HepG2 (cell line): ENCODE measurements around the gene ZNF367. TPM values are rescaled to one million over a fixed set of nuclear protein-coding genes. Genes with fewer than 3 reads are reported as not detected.
A peak's percentile ranks its signal among the peaks of the same experiment; 100 is the strongest.

Experiments used
- AGO2 ChIP-seq: fragments of 200-400 bp; formaldehyde crosslinking; optimal IDR thresholded peaks from 2 replicates; pipeline ENCODE3; 2017; ENCODE audit warnings: mild to moderate bottlenecking, low read depth, low read length, moderate library complexity
- ARNTL ChIP-seq: sonication (generic); formaldehyde crosslinking; IDR thresholded peaks from 2 replicates; pipeline ENCODE4 v1.4.0; 2020; ENCODE audit warnings: mild to moderate bottlenecking, missing genetic modification reagents
- CSRNP1 ChIP-seq: sonication (generic); formaldehyde crosslinking; IDR thresholded peaks from 2 replicates; pipeline ENCODE4 v1.8.1; 2023; ENCODE audit warnings: mild to moderate bottlenecking, missing genetic modification reagents
- DDIT3 ChIP-seq: sonication (generic); formaldehyde crosslinking; IDR thresholded peaks from 2 replicates; pipeline ENCODE4 v1.4.0; 2020; ENCODE audit warnings: mild to moderate bottlenecking, missing genetic modification reagents
- ERF ChIP-seq: IDR thresholded peaks from 2 replicates; pipeline ENCODE4 v1.6.1; 2018; ENCODE audit warnings: missing biosample characterization, missing genetic modification reagents
- GATAD2A ChIP-seq: IDR thresholded peaks from 2 replicates; pipeline ENCODE4 v1.6.1; 2016
- HOXD1 ChIP-seq: sonication (generic); formaldehyde crosslinking; IDR thresholded peaks from 2 replicates; pipeline ENCODE4 v1.5.0; 2020; ENCODE audit warnings: missing genetic modification reagents
- IKZF5 ChIP-seq: IDR thresholded peaks from 2 replicates; pipeline ENCODE4 v1.6.1; 2018; ENCODE audit warnings: missing genetic modification reagents, mild to moderate bottlenecking, missing compliant biosample characterization
- KDM4B ChIP-seq: sonication (generic); formaldehyde crosslinking; IDR thresholded peaks from 2 replicates; pipeline ENCODE4 v1.4.0; 2020; ENCODE audit warnings: missing genetic modification reagents
- KDM5A ChIP-seq: fragments of 200-600 bp; sonication (generic); IDR thresholded peaks from 2 replicates; pipeline ENCODE4 v1.7.0; 2018; ENCODE audit warnings: antibody characterized with exemption, mild to moderate bottlenecking, low read length, borderline replicate concordance
- KDM5B ChIP-seq: sonication (generic); formaldehyde crosslinking; IDR thresholded peaks from 2 replicates; pipeline ENCODE4 v1.4.0; 2020; ENCODE audit warnings: missing genetic modification reagents, mild to moderate bottlenecking, borderline replicate concordance
- LBX2 ChIP-seq: sonication (generic); formaldehyde crosslinking; IDR thresholded peaks from 2 replicates; pipeline ENCODE4 v1.5.0; 2020; ENCODE audit warnings: missing genetic modification reagents, mild to moderate bottlenecking, borderline replicate concordance
- MTA3 ChIP-seq: sonication (generic); formaldehyde crosslinking; IDR thresholded peaks from 2 replicates; pipeline ENCODE4 v1.4.0; 2020; ENCODE audit warnings: missing genetic modification reagents
- NFE2L1 ChIP-seq: sonication (generic); formaldehyde crosslinking; IDR thresholded peaks from 2 replicates; pipeline ENCODE4 v1.4.0; 2020; ENCODE audit warnings: missing genetic modification reagents, mild to moderate bottlenecking, borderline replicate concordance
- PHB2 ChIP-seq: fragments of 450-650 bp; IDR thresholded peaks from 2 replicates; pipeline ENCODE4 v1.6.1; 2018; ENCODE audit not compliant: partially characterized antibody
- RBM22 ChIP-seq: fragments of 200-400 bp; formaldehyde crosslinking; optimal IDR thresholded peaks from 2 replicates; pipeline ENCODE3; 2017; ENCODE audit warnings: mild to moderate bottlenecking, low read length, moderate library complexity
- SRSF4 ChIP-seq: fragments of 200-400 bp; formaldehyde crosslinking; IDR thresholded peaks from one replicate; pipeline ENCODE4 v1.6.1; 2018; ENCODE audit warnings: mild to moderate bottlenecking, low read depth, low read length, moderate library complexity; ENCODE audit not compliant: poor library complexity, severe bottlenecking
- TOPORS ChIP-seq: sonication (generic); formaldehyde crosslinking; IDR thresholded peaks from 2 replicates; pipeline ENCODE4 v1.8.0; 2023; ENCODE audit warnings: mild to moderate bottlenecking, missing genetic modification reagents
- U2AF2 ChIP-seq: fragments of 200-400 bp; formaldehyde crosslinking; IDR thresholded peaks from 2 replicates; pipeline ENCODE4 v1.6.1; 2017; ENCODE audit warnings: low read depth, mild to moderate bottlenecking, low read length
- ZNF350 ChIP-seq: sonication (generic); formaldehyde crosslinking; IDR thresholded peaks from 2 replicates; pipeline ENCODE4 v1.4.0; 2020; ENCODE audit warnings: mild to moderate bottlenecking, low read depth, missing genetic modification reagents, borderline replicate concordance
- ZNF484 ChIP-seq: sonication (generic); formaldehyde crosslinking; IDR thresholded peaks from 2 replicates; pipeline ENCODE4 v1.5.1; 2020; ENCODE audit warnings: mild to moderate bottlenecking, low read depth, missing genetic modification reagents, borderline replicate concordance
- ZNF496 ChIP-seq: sonication (generic); formaldehyde crosslinking; IDR thresholded peaks from 2 replicates; pipeline ENCODE4 v1.8.1; 2023; ENCODE audit warnings: mild to moderate bottlenecking, moderate library complexity, missing genetic modification reagents; ENCODE audit not compliant: insufficient replicate concordance
- ZNF513 ChIP-seq: sonication (generic); formaldehyde crosslinking; conservative IDR thresholded peaks from 2 replicates; pipeline ENCODE4 v1.5.0; 2020; ENCODE audit warnings: missing genetic modification reagents
- ZNF543 ChIP-seq: sonication (generic); formaldehyde crosslinking; IDR thresholded peaks from 2 replicates; pipeline ENCODE4 v1.4.0; 2020; ENCODE audit warnings: mild to moderate bottlenecking, missing genetic modification reagents
- ZNF644 ChIP-seq: IDR thresholded peaks from 2 replicates; pipeline ENCODE4 v1.6.1; 2016; ENCODE audit warnings: low read depth
- polyA plus RNA-seq, 8 experiments: library from polyadenylated mRNA; depleted of rRNA in 3 of 8; stranded (reverse) in 7 of 8; unstranded in 1 of 8; fragments of >200 nt; fragmentation: Illumina TruSeq in 4 of 8; extraction: Trizol in 4 of 8; gene quantifications; 2 replicates each; pipeline versions ENCODE4 v1.2.1 to v1.2.3, GENCODE V29; 2011 to 2016; ENCODE audit warnings: low read depth in 4 of 8, missing spikeins in 1 of 8, mixed read lengths in 1 of 8; ENCODE audit not compliant: insufficient read depth in 1 of 8
- total RNA-seq, 5 experiments: library from RNA; depleted of rRNA; stranded (reverse); fragments of >200 nt; fragmentation: Illumina TruSeq; extraction: Trizol; gene quantifications; 2 replicates each; pipeline ENCODE4 v1.2.3, GENCODE V29; 2016; ENCODE audit warnings: low read depth in 1 of 5

The ZNF367 gene
- total and polyA plus RNA-seq, 2 of the 13 experiments (the other 11 are each of a cell fraction or from before 2014, with no cell fraction given) = 2.9 to 7.7 TPM

GRCh38 chr9:96391021-96391765 lies 27.0 kb downstream of the ZNF367 start (continued):
- TF ChIP-seq NFE2L1 (CRISPR knock-in tag) (no peak), AGO2 (no peak), GATAD2A (peak; percentile 97), IKZF5 (CRISPR knock-in tag) (peak; percentile 94), ZNF543 (CRISPR knock-in tag) (peak; percentile 42), KDM4B (CRISPR knock-in tag) (peak; percentile 71; the same call in 1 of the 2 replicates), TOPORS (CRISPR knock-in tag) (no peak), ZNF513 (CRISPR knock-in tag) (no peak), PHB2 (no peak), HOXD1 (CRISPR knock-in tag) (peak; percentile 61; the same call in 1 of the 2 replicates), KDM5A (no peak), CSRNP1 (no peak), ZNF496 (CRISPR knock-in tag) (no peak), KDM5B (peak; percentile 48; the same call in 1 of the 2 replicates), LBX2 (CRISPR knock-in tag) (no peak), ZNF644 (CRISPR knock-in tag) (peak; percentile 99), SRSF4 (no peak), ZNF484 (no peak), ARNTL (CRISPR knock-in tag) (peak; percentile 71), U2AF2 (0 out of 2 replicates have a peak, but pooled peaks have one; percentile 19), ZNF350 (peak; percentile 69; the same call in 1 of the 2 replicates), ERF (CRISPR knock-in tag) (peak; percentile 88), DDIT3 (CRISPR knock-in tag) (no peak), RBM22 (peak; percentile 70), MTA3 (CRISPR knock-in tag) (no peak)
